HepG2 (cell line): ENCODE measurements around the gene BYSL. TPM values are rescaled to one million over a fixed set of nuclear protein-coding genes. Genes with fewer than 3 reads are reported as not detected.

Source experiments
- ISX ChIP-seq: sonication (generic); formaldehyde crosslinking; conservative IDR thresholded peaks from 2 replicates; pipeline ENCODE4 v1.5.0; 2020; ENCODE audit warnings: missing genetic modification reagents
- MAFF ChIP-seq: IDR thresholded peaks from 2 replicates; pipeline ENCODE4 v1.6.1; 2011; ENCODE audit warnings: low read depth, low read length, improper control_type of control experiment
- MXI1 ChIP-seq: IDR thresholded peaks from 3 replicates; pipeline ENCODE4 v1.6.1; 2012; ENCODE audit warnings: low read depth, low read length, inconsistent platforms, borderline replicate concordance
- PHB2 ChIP-seq: fragments of 450-650 bp; IDR thresholded peaks from 2 replicates; pipeline ENCODE4 v1.6.1; 2018; ENCODE audit not compliant: partially characterized antibody
- PHF8 ChIP-seq: sonication (generic); formaldehyde crosslinking; IDR thresholded peaks from 2 replicates; pipeline ENCODE4 v1.5.0; 2020; ENCODE audit warnings: missing genetic modification reagents
- RBM39 ChIP-seq: fragments of 200-400 bp; formaldehyde crosslinking; IDR thresholded peaks from one replicate; pipeline ENCODE4 v1.6.1; 2018; ENCODE audit warnings: antibody characterized with exemption, mild to moderate bottlenecking, low read depth, low read length; ENCODE audit not compliant: poor library complexity, severe bottlenecking
- RXRB ChIP-seq: IDR thresholded peaks from 2 replicates; pipeline ENCODE4 v1.6.1; 2016; ENCODE audit warnings: borderline replicate concordance, missing genetic modification reagents, missing compliant biosample characterization
- TBP ChIP-seq: sonication (generic); formaldehyde crosslinking; IDR thresholded peaks from 2 replicates; pipeline ENCODE4 v1.5.0; 2020; ENCODE audit warnings: missing genetic modification reagents
- THAP11 ChIP-seq: IDR thresholded peaks from 2 replicates; pipeline ENCODE4 v1.6.1; 2016; ENCODE audit warnings: missing biosample characterization, missing genetic modification reagents
- ZKSCAN5 ChIP-seq: sonication (generic); formaldehyde crosslinking; IDR thresholded peaks from 2 replicates; pipeline ENCODE4 v1.5.1; 2020; ENCODE audit warnings: mild to moderate bottlenecking, missing genetic modification reagents
- ZNF430 ChIP-seq: sonication (generic); formaldehyde crosslinking; IDR thresholded peaks from 2 replicates; pipeline ENCODE4 v1.9.0; 2021; ENCODE audit warnings: mild to moderate bottlenecking, missing genetic modification reagents
- ZNF510 ChIP-seq: sonication (generic); formaldehyde crosslinking; IDR thresholded peaks from 2 replicates; pipeline ENCODE4 v1.4.0; 2020; ENCODE audit warnings: low read depth, mild to moderate bottlenecking, missing genetic modification reagents
- ZNF572 ChIP-seq: sonication (generic); formaldehyde crosslinking; IDR thresholded peaks from 2 replicates; pipeline ENCODE4 v1.5.1; 2020; ENCODE audit warnings: mild to moderate bottlenecking, missing genetic modification reagents
- ZNF749 ChIP-seq: sonication (generic); formaldehyde crosslinking; IDR thresholded peaks from 2 replicates; pipeline ENCODE4 v1.8.0; 2022; ENCODE audit warnings: mild to moderate bottlenecking, missing genetic modification reagents, moderate library complexity, borderline replicate concordance
- polyA plus RNA-seq, 8 experiments: library from polyadenylated mRNA; depleted of rRNA in 3 of 8; stranded (reverse) in 7 of 8; unstranded in 1 of 8; fragments of >200 nt; fragmentation: Illumina TruSeq in 4 of 8; extraction: Trizol in 4 of 8; gene quantifications; 2 replicates each; pipeline versions ENCODE4 v1.2.1 to v1.2.3, GENCODE V29; 2011 to 2016; ENCODE audit warnings: low read depth in 4 of 8, missing spikeins in 1 of 8, mixed read lengths in 1 of 8; ENCODE audit not compliant: insufficient read depth in 1 of 8
- total RNA-seq, 5 experiments: library from RNA; depleted of rRNA; stranded (reverse); fragments of >200 nt; fragmentation: Illumina TruSeq; extraction: Trizol; gene quantifications; 2 replicates each; pipeline ENCODE4 v1.2.3, GENCODE V29; 2016; ENCODE audit warnings: low read depth in 1 of 5
- TF ChIP-seq, protein P1 (sequence below): IDR thresholded peaks from 2 replicates; pipeline ENCODE4 v1.6.1; 2018; ENCODE audit warnings: missing genetic modification reagents, mild to moderate bottlenecking, missing compliant biosample characterization
- TF ChIP-seq, protein P2 (sequence below): IDR thresholded peaks from 2 replicates; pipeline ENCODE4 v1.6.1; 2018; ENCODE audit warnings: missing genetic modification reagents
- TF ChIP-seq, protein P3 (sequence below): sonication (generic); formaldehyde crosslinking; IDR thresholded peaks from 2 replicates; pipeline ENCODE4 v1.4.0; 2020; ENCODE audit warnings: missing genetic modification reagents
- TF ChIP-seq, protein P4 (sequence below): IDR thresholded peaks from 2 replicates; pipeline ENCODE4 v1.6.1; 2016; ENCODE audit warnings: missing biosample characterization, missing genetic modification reagents, low read depth
- TF ChIP-seq, protein P5 (sequence below): sonication (generic); formaldehyde crosslinking; IDR thresholded peaks from 2 replicates; pipeline ENCODE4 v1.5.0; 2020; ENCODE audit warnings: missing genetic modification reagents
- TF ChIP-seq, protein P6 (sequence below): sonication (generic); formaldehyde crosslinking; IDR thresholded peaks from 2 replicates; pipeline ENCODE4 v1.4.0; 2020; ENCODE audit warnings: mild to moderate bottlenecking, missing genetic modification reagents

The BYSL gene
- total and polyA plus RNA-seq, 2 of the 13 experiments (the other 11 are each of a cell fraction or from before 2014, with no cell fraction given) = 27.9 to 28.6 TPM

DNA sequence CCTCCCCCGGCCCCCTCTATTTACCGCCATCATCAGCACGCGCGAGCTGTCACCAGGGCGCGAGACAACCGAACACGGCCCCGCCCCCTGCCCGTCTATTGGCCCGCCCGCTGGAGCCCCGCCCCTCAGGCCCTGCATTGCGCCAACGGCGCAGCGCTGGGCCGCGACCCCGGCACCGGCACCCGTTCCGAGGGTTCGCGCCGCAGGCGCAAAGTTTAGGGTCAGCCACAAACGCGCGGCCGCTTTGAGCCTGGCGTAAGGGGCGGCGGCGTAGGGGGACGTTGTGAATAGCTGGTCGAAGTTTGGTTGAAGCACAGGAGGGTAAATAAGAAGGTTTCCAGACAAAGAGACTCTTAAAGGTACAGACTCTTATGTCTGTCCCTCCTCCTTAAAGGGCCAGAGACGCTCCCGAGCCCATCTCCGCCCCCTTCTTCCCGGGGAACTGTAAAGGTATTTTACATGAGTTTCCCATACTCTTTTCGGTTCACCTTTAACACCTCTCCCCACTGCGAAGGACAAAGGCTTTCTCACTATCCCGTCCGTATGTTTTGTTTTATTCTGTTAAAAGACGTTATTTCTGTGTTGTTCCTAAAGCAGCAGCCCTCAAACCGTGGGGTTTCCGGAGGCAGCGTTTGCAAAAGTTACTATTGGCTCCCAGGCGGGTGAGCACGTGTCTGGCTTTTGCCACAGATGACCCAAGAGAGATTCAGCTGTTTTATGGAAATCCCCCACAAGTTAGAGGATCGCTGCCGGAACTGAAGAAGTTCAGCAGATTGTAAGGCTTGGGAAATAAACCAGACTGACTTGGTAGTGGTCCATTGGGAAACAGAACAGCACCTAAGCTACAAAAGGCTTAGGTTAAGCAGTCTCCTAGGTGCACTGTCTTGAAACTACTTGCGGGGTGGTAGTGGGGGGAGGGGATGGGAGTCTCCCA, 25.7 kb upstream of the BYSL start, which contains the start of gene USP49 (continued):
- TF ChIP-seq TBP (CRISPR knock-in tag) (no peak), RXRB (CRISPR knock-in tag) (no peak), MAFF (no peak), THAP11 (CRISPR knock-in tag) (peak; percentile 54), PHB2 (no peak), PHF8 (CRISPR knock-in tag) (peak; percentile 56; the same call in 1 of the 2 replicates), ZNF510 (CRISPR knock-in tag) (no peak), ISX (CRISPR knock-in tag) (no peak), RBM39 (no peak), ZNF430 (CRISPR knock-in tag) (no peak; the same call in 1 of the 2 replicates), ZNF572 (CRISPR knock-in tag) (no peak), ZKSCAN5 (CRISPR knock-in tag) (no peak), MXI1 (peak; percentile 69; the same call in 1 of the 3 replicates), ZNF749 (CRISPR knock-in tag) (no peak)
- TF ChIP-seq, protein P1, sequence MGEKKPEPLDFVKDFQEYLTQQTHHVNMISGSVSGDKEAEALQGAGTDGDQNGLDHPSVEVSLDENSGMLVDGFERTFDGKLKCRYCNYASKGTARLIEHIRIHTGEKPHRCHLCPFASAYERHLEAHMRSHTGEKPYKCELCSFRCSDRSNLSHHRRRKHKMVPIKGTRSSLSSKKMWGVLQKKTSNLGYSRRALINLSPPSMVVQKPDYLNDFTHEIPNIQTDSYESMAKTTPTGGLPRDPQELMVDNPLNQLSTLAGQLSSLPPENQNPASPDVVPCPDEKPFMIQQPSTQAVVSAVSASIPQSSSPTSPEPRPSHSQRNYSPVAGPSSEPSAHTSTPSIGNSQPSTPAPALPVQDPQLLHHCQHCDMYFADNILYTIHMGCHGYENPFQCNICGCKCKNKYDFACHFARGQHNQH = 0 out of 2 replicates have a peak, but pooled peaks have one; percentile 45
- TF ChIP-seq, protein P2, sequence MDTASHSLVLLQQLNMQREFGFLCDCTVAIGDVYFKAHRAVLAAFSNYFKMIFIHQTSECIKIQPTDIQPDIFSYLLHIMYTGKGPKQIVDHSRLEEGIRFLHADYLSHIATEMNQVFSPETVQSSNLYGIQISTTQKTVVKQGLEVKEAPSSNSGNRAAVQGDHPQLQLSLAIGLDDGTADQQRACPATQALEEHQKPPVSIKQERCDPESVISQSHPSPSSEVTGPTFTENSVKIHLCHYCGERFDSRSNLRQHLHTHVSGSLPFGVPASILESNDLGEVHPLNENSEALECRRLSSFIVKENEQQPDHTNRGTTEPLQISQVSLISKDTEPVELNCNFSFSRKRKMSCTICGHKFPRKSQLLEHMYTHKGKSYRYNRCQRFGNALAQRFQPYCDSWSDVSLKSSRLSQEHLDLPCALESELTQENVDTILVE (CRISPR knock-in tag) = peak; percentile 27; the same call in 1 of the 2 replicates
- TF ChIP-seq, protein P3, sequence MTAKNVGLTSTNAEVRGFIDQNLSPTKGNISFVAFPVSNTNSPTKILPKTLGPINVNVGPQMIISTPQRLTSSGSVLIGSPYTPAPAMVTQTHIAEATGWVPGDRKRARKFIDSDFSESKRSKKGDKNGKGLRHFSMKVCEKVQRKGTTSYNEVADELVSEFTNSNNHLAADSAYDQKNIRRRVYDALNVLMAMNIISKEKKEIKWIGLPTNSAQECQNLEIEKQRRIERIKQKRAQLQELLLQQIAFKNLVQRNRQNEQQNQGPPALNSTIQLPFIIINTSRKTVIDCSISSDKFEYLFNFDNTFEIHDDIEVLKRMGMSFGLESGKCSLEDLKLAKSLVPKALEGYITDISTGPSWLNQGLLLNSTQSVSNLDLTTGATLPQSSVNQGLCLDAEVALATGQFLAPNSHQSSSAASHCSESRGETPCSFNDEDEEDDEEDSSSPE (CRISPR knock-in tag) = peak; percentile 60
- TF ChIP-seq, protein P4, sequence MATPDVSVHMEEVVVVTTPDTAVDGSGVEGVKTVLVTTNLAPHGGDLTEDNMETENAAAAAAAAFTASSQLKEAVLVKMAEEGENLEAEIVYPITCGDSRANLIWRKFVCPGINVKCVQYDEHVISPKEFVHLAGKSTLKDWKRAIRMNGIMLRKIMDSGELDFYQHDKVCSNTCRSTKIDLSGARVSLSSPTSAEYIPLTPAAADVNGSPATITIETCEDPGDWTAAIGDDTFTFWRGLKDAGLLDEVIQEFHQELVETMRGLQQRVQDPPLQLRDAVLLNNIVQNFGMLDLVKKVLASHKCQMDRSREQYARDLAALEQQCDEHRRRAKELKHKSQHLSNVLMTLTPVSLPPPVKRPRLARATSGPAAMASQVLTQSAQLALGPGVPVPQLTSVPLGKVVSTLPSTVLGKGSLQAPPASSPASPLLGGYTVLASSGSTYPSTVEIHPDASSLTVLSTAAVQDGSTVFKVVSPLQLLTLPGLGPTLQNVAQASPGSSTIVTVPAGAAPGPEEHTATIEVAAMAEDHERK = peak; percentile 37; the same call in 1 of the 2 replicates
- TF ChIP-seq, protein P5, sequence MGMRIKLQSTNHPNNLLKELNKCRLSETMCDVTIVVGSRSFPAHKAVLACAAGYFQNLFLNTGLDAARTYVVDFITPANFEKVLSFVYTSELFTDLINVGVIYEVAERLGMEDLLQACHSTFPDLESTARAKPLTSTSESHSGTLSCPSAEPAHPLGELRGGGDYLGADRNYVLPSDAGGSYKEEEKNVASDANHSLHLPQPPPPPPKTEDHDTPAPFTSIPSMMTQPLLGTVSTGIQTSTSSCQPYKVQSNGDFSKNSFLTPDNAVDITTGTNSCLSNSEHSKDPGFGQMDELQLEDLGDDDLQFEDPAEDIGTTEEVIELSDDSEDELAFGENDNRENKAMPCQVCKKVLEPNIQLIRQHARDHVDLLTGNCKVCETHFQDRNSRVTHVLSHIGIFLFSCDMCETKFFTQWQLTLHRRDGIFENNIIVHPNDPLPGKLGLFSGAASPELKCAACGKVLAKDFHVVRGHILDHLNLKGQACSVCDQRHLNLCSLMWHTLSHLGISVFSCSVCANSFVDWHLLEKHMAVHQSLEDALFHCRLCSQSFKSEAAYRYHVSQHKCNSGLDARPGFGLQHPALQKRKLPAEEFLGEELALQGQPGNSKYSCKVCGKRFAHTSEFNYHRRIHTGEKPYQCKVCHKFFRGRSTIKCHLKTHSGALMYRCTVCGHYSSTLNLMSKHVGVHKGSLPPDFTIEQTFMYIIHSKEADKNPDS = no peak
- TF ChIP-seq, protein P6, sequence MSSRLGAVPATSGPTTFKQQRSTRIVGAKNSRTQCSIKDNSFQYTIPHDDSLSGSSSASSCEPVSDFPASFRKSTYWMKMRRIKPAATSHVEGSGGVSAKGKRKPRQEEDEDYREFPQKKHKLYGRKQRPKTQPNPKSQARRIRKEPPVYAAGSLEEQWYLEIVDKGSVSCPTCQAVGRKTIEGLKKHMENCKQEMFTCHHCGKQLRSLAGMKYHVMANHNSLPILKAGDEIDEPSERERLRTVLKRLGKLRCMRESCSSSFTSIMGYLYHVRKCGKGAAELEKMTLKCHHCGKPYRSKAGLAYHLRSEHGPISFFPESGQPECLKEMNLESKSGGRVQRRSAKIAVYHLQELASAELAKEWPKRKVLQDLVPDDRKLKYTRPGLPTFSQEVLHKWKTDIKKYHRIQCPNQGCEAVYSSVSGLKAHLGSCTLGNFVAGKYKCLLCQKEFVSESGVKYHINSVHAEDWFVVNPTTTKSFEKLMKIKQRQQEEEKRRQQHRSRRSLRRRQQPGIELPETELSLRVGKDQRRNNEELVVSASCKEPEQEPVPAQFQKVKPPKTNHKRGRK (CRISPR knock-in tag) = no peak
